SKM-1 (cell line): ENCODE measurements around the gene COL23A1.
"Not testable (repeated sequence)": the region's sequence is repeated elsewhere in the genome, so short reads cannot be mapped to it uniquely, and the experiment has no call there.

Experiments used
- DNase-seq: peaks from one replicate; lab custom pipeline; 2025; ENCODE audit not compliant: unreplicated experiment; lab: John Stamatoyannopoulos, UW

COL23A1 gene

DNA sequence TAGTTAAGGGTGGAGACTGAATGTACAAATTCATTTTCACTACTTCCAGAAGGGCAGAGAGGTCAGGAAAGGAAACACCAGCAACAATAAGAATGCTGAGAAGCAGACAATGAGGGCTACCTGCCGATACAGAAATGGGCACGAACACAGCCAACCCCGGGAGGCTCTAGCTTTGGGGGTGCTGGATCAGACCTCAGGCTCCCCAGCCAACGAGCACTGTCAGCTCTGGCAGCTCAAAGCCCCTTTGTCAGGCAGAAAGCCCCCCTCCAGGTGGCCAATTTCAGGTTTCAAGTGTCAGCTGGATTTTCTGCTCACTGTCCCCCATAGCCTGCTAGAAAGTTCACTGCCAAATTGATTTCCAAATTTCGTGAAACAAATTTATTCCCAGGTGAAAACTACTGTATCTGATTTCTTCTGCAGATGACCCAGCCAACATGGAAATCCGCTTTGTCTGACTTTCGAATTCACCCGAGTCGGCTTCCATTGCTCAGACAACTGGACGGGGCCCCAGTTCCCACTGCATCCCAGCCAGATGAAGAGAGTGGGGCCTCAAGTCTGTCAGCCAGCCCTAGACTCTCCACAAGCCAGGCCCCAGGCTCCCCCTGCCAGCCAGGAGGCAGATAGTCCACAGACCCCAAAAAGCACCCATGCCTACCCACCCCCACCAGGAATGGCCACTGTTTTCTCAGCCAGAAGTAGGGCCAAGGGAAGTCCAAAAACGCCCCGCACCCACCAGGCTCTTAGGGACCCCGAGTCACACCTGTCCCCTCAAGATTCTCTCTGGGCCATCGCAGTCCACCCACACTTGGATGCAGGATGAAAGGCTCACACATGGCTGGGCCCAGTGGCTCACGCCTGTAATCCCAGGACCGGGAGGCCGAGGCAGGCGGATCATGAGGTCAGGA, 261.1 kb downstream of the COL23A1 start:
- no peak for DNase-seq

DNA sequence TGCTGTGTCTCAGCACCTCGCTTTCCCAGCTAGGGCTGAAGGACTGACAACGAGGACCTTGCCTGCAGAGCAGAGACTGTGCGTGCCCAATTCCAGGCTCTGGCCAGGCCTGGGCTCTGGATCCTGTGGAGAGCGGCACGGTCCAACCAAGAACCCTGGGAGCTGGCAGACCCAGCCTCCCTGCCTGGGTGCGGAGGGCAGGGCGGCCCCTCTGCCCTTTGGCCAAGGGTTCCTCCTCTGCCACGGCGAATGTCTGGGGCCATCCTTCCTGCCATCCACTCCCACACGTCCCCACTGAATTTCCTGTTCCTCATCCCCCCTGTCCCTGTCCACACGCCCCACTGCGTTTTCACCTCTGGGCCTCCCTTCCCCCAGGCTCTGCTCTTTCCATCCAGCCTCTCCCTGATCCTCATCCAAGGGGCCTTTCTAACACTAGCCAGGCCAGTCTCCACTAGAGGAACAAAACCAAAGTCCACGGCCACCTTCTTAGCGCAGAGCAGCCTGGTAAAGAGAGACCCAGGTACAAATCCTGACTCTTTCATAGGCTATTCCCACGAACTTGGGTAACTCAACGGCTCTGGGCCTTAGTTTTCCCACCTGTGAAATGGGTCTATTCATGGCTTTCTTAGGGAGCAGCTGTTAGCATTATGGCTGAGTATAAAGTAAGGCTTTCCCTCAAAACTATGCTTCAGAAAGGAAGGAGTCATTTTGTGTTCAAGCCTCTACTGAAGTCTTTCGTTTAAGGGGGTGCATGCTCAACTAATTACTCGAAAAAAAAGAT, 262.1 kb downstream of the COL23A1 start:
- no peak for DNase-seq

DNA sequence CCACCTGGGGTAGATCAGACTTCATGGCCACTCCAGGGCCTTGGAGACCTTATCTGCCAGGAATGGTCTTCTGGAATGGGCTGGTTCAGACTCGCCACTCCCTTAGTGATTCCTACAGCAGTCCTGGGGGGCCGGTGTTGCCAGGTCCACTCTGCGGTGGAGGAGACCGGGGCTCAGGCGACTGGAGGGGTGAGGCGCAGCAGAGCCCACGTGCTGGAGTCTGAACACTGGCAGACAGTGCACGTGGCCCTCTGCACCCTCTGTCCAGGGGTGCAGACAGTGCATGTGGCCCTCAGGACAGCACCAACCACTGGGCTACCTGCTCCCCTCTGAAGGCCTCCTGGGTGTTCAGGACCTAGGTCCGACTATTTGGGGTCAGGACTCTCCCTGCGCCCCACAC, 262.7 kb downstream of the COL23A1 start:
- DNase-seq = no peak

DNA sequence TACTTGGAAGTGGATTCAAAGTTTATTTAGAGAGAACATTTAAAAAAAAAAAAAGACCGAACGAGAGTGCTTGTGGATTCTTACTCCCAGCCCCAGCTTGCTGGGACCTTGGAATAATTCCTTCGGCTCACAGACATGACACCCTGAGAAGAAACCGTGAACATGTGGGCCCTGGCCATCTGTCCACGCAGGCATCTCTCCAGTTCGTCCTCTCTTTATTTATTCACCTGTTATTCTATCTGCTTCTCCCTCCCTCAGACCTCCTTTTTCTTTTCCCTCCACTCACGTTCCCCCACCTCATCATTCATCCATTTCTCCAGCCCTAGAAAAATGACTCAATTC, 263.8 kb downstream of the COL23A1 start:
- no peak for DNase-seq

DNA sequence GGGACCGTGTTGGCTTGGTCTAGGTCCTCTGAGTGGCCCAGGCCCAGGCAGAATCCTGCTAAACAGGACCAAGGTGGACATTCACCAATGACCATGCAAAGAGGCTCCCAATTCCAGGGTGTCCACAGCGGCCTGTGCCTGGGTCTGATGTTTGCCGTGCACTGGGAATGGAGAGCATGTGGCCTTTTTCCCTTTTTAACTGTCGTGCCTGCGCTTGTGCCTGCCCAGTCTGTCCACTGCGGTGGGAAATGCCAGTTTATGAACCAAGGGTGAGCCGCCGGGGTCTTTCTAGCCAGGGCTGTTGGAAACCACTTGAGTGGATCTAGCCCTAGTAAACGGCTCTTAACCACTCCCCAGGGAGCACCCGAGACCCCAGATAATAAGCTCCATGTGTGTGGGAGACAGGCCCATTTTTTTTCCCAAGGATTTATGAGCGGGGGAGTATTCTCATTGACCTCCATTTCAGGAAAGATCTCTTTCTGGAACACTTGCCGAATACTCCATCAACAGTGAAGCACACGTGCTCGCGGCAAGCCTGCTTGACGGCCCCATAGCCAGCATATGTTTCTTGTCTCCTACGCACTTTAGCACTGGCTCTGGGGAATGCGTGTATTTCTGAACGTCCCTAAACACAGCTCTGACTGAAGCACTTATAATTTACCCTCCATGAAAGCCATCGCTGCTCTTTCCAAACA, 264.4 kb downstream of the COL23A1 start:
- no peak for DNase-seq

DNA sequence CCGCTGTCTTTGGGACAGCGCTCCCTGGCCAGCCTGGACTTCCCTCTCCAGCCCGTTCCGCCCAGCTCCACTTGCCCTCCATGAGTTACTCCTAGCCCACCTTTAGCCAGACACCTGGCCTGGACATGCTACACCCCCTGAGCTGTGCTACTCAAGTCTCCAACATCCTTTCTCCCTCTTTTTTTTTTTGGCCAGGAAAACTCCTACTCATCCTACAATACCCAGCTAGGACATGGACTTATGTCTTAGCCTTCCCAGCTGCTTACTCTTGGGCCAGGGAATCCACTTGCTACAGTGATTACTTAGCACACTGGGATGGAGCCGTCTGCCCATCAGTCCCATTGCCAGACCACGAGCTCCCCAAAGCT, 264.9 kb downstream of the COL23A1 start:
- DNase-seq = no peak

DNA sequence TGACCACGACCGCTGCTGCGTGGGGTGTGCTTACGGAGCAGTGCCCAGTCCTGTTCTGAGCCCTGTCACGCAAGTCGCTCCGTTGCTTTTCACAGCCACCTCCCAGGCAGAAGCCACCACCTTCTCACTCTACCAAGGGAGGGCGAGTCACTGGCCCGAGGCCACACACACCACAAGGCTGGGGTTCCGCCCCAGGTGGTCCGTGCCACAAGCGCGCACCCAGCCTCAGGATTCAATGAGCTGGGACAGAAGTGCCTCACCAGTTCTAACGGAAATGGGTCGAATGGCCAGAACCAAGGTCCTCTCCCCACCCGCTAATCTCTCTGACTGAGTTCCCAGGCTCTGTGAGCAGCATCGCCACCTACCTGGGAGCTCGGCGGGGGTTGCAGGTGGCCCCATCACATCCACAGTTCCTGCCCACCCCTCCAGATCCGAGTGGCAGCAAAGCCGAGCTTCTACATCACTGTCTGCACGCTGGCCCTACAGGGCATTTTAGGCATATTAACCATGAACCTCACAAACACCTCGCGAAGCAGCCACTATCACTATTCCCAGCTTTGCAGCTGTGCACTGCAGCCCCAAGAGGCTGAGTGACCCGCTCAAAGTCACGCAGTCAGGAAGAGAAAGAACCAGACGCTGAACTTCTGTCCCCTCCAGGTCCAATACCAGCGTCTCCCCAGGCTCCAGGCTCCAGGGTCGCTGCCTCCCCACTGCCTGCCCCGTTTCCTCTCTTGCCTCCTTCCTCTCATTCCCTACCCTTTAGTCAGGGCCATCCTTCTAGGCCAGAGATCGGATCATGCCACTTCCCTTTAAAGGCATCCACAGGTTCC, 265.5 kb downstream of the COL23A1 start:
- no peak for DNase-seq

DNA sequence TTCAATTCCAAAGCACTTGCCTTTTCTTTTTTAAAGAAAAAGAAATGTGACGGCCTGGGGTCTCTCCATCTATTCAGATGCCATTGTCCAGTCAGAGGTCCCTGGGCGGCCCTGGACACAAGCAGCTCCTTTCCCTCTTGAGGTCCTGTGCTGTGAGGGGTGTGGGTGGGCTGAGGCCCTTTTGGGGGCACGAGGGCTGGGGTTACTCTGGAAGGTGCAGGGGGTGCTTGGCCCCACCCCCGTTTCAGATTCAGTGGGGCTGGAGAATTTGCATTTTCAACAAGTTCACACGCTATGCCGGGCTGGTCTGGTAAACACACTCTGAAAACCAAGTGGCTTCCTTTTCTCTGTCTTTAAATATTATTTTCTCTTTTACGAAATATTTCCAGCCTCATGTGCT, 266.2 kb downstream of the COL23A1 start:
- DNase-seq = no peak

DNA sequence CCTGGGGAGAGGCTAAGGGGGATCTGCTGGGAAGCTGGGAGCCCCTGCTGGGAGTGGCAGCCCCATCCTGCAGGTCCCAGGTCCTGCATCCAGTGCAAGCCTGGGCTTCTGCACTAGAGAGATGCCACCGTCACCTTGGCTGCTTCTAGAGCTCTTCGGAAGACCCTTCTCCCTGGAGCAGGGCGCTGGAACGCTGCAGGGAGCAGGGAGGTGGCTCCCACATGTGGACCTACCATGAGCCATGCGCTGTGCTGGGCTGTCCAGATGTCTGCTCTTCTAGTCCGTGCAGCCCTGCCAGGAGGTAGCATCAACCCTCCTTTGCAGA, 266.7 kb downstream of the COL23A1 start:
- no peak for DNase-seq

DNA sequence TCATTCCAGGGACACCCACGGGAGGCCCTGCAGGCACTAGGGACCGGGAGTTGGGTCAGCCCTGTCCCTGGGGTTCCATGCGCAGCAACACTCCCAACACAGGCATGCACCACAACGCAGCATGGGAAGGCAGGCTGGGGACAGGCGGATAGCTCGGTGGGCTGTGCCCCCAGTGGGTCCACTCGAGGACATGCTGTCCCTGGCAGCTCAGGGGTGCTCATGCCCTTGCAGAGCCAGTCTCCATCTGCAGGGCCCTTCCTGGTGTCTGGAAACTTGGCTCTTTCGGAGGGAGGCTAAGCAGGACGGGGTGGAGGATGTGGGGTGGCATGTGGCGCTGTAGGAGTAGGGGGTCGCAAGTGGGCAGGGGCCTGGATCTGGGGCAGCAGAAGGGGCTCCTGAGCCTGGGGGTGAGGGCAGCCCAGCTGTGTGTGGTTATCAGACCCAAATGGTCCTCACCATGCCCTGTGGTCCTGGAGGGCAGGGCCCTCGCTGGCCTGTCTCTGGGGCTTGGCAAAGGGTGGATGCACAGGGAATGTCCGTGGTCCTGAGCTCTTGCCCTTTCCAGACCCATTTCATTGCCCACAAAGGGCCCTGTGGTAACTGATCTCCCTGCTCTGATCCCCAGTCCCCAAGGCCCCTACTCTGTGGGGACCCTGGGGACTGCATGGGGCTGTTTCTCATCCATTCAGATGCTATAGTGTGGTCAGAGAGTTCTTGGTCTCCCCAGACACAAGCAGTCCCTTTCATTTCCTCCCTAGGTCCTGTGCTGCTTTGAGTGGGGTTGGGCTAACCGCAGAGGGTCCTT, 267.3 kb downstream of the COL23A1 start:
- DNase-seq = no peak

DNA sequence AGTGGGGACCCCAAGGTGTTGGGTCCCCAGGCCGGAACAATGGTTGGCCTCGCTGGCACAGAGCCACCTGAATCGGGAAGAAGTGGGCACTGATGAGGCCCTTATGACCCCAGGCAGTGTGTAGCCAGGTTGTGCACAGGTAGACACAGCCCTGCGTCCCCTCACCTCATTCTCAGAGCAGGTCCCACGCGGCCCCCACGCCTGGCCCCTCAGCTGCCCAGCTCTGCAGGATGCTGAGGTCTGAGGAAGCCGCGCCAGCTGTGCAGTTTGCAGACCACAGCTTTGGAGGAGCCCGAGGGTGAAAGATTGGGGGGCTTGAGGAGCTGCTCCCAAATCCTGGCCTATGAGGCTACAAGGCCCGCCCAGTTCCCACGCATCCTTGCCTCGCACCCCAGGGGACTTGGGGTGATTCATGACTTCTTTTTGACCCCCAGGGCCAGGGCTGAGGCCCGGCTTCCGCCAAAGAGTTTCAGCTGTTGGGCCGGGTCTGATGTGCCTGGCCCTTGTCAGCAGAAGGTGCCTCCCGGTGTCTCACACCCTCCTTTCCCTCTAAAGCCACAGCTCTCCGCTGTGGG, 269.8 kb downstream of the COL23A1 start:
- DNase-seq = no peak

DNA sequence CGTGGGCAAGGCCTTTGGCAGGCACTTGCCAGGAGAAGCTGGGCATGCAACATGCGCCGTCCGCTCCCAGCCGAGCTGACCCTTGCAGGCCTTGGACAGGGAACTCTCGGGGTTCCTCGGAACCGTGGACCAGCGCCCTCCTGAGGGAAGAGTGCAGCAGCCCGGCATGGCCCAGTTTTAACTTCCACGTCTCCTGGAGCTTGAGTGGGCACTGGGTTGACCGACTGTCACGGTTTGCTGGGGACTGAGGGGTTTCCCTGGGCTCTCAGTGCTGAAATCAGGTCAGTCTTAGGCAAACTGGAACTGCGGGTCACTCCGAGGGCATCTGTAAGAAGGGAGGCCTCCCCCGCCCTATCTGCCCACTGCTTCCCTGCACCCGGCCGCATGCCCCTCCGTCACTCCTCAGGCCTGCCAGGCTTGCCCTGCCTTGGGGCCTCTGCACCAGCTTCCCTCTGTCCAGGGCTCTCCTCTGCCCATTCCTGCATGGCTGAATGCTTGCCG, 270.6 kb downstream of the COL23A1 start:
- no peak for DNase-seq

DNA sequence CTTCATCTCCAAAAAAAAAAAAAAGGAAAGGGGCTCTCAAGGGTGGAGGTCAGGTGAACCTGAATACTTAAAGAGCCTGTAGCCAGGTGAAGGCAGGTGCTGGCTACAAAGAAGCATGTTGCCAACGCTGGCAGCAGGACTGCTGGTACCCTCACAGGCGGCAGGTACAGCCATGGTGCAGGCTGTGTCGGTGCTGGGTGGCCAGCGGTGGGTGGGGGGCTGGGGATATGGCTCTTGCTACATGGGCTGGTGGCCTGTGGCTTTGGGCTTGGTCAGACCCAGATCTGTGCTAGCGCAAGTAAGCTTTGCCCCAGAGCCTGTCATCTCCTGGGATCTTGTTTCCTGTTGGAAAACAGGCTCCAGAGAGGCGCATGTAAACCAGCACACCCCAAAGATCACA, 271.3 kb downstream of the COL23A1 start:
- no peak for DNase-seq

DNA sequence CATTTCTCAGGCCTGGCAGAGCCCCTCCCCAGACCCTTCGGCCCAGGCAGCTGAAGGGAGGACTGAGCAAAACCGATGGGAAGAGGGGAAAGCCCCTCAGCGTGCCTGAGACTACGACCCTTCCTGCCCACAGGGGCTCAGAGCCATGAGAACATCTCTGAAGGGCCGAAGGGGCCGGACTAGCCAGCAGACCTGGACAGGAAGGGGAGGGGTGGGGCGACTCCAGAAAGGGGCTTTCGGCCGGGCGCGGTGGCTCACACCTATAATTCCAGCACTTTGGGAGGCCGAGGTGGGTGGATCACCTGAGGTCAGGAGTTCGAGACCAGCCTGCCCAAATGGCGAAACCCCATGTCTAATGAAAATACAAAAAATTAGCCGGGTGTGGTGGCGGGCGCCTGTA, 271.8 kb downstream of the COL23A1 start:
- no peak for DNase-seq

DNA sequence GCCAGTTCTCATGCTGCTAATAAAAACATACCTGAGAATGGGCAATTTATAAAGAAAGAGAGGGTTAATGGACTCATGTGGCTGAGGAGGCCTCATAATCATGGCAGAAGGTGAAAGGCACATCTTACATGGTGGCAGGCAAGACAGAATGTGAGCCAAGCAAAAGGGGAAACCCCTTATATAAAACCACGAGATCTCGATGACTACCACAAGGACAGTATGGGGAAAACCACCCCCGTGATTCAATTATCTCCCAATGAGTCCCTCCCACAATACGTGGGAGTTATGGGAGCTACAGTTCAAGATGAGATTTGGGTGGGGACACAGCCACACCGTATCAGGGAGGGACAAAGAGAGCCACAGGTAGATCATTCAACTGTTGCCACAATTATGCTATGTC, 272.5 kb downstream of the COL23A1 start:
- not testable (repeated sequence) for DNase-seq

DNA sequence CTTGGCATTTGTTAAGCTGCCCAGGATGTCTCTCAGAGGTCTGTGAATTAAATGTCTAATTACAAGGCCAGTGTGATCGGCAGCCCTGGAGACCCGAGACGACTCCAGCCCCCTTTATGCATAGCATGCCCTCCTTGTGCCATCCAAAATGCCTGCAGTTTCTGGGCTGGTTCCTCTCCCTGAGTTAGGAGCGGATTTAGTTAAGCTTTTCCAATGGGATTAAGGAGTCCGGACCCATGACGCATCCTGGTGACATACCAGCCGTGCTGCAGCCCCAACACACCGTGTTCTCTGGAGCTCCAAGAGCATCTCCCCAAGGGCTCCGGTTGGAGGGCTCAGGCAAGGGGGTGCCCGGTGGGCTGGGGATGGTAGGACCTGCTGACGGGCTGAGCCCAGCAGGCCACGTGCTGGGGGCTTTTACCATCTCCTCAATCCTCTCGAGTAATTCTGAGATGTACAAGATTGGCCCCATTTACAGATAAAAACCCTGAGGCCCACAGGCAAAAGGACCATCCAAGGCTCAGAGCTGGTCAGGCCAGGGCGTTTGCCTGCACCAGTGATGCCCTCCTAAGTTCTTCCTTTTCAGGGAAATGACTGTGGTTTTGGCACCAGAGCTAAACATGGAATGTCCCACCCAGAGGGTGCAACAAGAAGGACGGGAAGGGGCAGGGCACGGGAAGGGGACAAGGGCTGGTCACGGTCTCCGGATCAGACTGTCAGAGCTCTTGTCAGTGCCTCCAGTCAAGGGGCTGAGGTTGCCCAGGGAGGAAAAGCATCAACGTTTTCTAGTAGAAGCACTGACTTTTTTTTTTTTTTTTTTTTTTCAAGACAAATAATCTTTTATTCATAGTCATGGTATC, 275.0 kb downstream of the COL23A1 start:
- DNase-seq = no peak

DNA sequence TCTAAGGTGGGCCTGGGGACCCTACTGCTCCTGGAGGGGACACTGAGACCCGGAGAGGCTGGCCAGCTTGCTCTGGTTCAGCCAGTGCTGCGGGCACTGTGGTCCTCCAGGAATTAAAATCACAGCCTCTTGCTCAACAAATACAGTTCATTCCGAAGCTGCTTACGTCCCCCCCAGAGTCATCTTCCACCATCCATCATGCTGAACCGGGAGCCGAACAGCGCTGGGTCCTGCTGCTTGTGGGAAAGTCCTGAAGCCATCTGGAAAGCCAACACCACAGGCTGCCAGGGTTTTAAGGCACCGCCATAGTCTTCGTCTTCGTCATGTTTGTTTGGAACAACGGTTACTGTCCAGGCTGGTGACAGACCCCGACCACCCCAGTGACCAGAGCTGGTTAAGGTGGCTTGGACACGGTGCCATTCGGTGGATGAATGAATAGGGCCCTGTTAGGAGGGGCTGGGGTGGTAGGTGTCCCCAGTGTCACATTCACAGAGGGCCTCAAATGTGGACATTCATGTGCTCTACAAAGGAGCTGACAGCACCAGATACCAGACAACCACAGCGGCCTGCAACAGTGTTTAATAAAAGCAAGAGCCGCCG, 276.0 kb downstream of the COL23A1 start:
- DNase-seq = no peak

DNA sequence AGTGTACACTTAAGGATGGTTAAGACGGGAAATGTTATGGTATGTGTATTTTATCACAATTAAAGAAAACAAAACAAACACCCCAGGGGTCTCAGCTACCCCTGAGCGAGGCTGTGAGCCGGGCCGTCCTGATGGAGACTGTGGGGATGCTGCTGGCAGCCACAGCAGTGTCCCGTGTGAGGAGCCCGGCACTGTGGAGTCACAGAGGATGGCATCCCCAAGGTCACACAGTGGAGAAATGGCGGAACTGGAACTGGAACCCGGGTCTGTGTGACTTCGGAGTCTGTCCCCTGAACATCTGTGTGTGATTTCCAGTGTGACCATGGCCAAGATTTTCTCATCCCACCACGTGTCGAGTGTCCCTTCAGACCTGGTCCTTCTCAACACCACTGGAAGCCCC, 276.9 kb downstream of the COL23A1 start:
- DNase-seq = no peak
